Colonic mucosa (tissue), 4 donors: Measurements from ENCODE around the gene ZNF384. TPM values are rescaled to one million over a fixed set of nuclear protein-coding genes. Genes with fewer than 3 reads are reported as not detected.

ENCODE experiments used
- DNase-seq: peaks from one replicate; pipeline ENCODE4 v3.0.0-alpha.2; 2020
- H3K27ac ChIP-seq: fragments of 200-600 bp; one replicate; pipeline ENCODE4 v1.8.0; 2021
- H3K27me3 ChIP-seq: fragments of 200-600 bp; one replicate; pipeline ENCODE4 v1.8.0; 2021
- H3K36me3 ChIP-seq: fragments of 200-600 bp; one replicate; pipeline ENCODE4 v1.8.0; 2021
- H3K4me1 ChIP-seq: fragments of 200-600 bp; one replicate; pipeline ENCODE4 v1.8.0; 2021; ENCODE audit warnings: mild to moderate bottlenecking
- H3K4me3 ChIP-seq: fragments of 200-600 bp; one replicate; pipeline ENCODE4 v1.8.0; 2021
- H3K9ac ChIP-seq, 2 donors: one replicate each; pipeline ENCODE4 v1.7.0; 2013; ENCODE audit warnings: control low read depth in 2 of 2, low read depth in 2 of 2, low read length in 2 of 2
- H3K9me3 ChIP-seq: fragments of 200-600 bp; one replicate; pipeline ENCODE4 v1.8.0; 2021
- CTCF ChIP-seq: fragments of 200-600 bp; IDR thresholded peaks from one replicate; pipeline ENCODE4 v1.8.0; 2022; ENCODE audit warnings: antibody characterized with exemption, mild to moderate bottlenecking
- intact Hi-C: fragments of 100-400 bp; cut with DNase I; formaldehyde crosslinking; loops from one replicate; pipeline ENCODE4 v1.14.1; 2022
- total RNA-seq, 2 donors: library from RNA; stranded (reverse); fragmentation: NEBNext Ultra II Directional in 1 of 2; extraction: Animal tissue kit (Norgen Biotek cat#: 25700) in 1 of 2; gene quantifications; one replicate each; pipeline ENCODE4 v1.2.1, GENCODE V29; 2021
- donor health status: healthy.
- donor health status: DM: no; HTN: no; CAD: no.
- donor health status: DM: no; HTN: no; CAD: no.

The ZNF384 gene
- total RNA-seq, 2 donors from 2014 or later: 50.0 to 53.6 TPM

- no peak overlapping the region for H3K27ac ChIP-seq
- H3K9ac ChIP-seq: peak overlapping the region in 1 of 2 donors; percentile 39
- no peak for DNase-seq
Observed at GRCh38 chr12:6701078-6701768, 12.0 kb upstream of the ZNF384 start.

GRCh38 chr12:6700646-6701051, 11.5 kb upstream of the ZNF384 start, which contains the start of gene PIANP:
TSS of gene PIANP (minus strand) at chr12:6700815. CDS start at chr12:6698061, 2,754 bp downstream.
- Histone ChIP-seq H3K9ac (peak within 1 kb of the TSS in 1 of 2 donors; percentile 46), H3K4me1 (peaks cover 3% of the 10 kb centered on the region), H3K27me3 (peaks cover 28% of the 10 kb centered on the region), H3K4me3 (peak within 1 kb of the TSS; percentile 42), H3K27ac (no peak within 1 kb of the TSS), H3K36me3 (no peaks in the 10 kb centered on the region), H3K9me3 (no peaks in the 10 kb centered on the region)
- TF ChIP-seq CTCF: no peak
- DNase-seq: no peak
- intact Hi-C loops: no loop called here

More at GRCh38 chr12:6701078-6701768, 12.0 kb upstream of the ZNF384 start:
- TF ChIP-seq CTCF: no peak
- intact Hi-C loops: no loop called here
- Histone ChIP-seq H3K4me1 (peaks cover 3% of the 10 kb centered on the region), H3K4me3 (peak overlapping the region; percentile 42), H3K27me3 (peaks cover 28% of the 10 kb centered on the region), H3K9me3 (no peaks in the 10 kb centered on the region), H3K36me3 (no peaks in the 10 kb centered on the region)

GRCh38 chr12:6699989-6700645, 10.9 kb upstream of the ZNF384 start:
- intact Hi-C loops: no loop called here
- no peaks in the 10 kb centered on the region for H3K9me3 ChIP-seq
- no peak for TF ChIP-seq CTCF
- peak overlapping the region; percentile 42 for H3K4me3 ChIP-seq
- peaks cover 28% of the 10 kb centered on the region for H3K27me3 ChIP-seq
- H3K36me3 ChIP-seq: no peaks in the 10 kb centered on the region
- H3K27ac ChIP-seq: no peak overlapping the region
- peaks cover 3% of the 10 kb centered on the region for H3K4me1 ChIP-seq
- DNase-seq: no peak
- peak overlapping the region in 1 of 2 donors; percentile 46 for H3K9ac ChIP-seq

GRCh38 chr12:6699259-6699988, 10.2 kb upstream of the ZNF384 start:
- Histone ChIP-seq H3K27me3 (peaks cover 28% of the 10 kb centered on the region), H3K4me1 (peaks cover 3% of the 10 kb centered on the region)
- no peak for DNase-seq

More at GRCh38 chr12:6699259-6699988, 10.2 kb upstream of the ZNF384 start:
- no peaks in the 10 kb centered on the region for H3K36me3 ChIP-seq
- TF ChIP-seq CTCF: no peak
- H3K4me3 ChIP-seq: peak overlapping the region; percentile 42
- H3K9me3 ChIP-seq: no peaks in the 10 kb centered on the region
- H3K27ac ChIP-seq: no peak overlapping the region
- intact Hi-C loops: no loop called here
- no peak overlapping the region for H3K9ac ChIP-seq
